Upper lobe of left lung (tissue), 6 donors: ENCODE measurements around the gene KRT78. TPM values are rescaled to one million over a fixed set of nuclear protein-coding genes. Genes with fewer than 3 reads are reported as not detected.

Experiments used
- ATAC-seq, 2 donors: fragments of 200-7000 bp; cut with Tn5 transposase; one replicate each; pipeline ENCODE4 v1.9.1; 2022; ENCODE audit warnings: mild to moderate bottlenecking in 2 of 2, moderate library complexity in 2 of 2; ENCODE audit not compliant: low FRiP score in 2 of 2
- DNase-seq, 2 donors: peaks; one replicate each; pipeline ENCODE4 v3.0.0-alpha.2; 2019 to 2020
- H3K27ac ChIP-seq, 4 donors: fragments of 200-600 bp; sonication (generic); one replicate each; pipeline ENCODE4 v1.5.1; 2016 to 2019
- H3K27me3 ChIP-seq, 4 donors: fragments of 200-600 bp; sonication (generic); one replicate each; pipeline ENCODE4 v1.5.1; 2017 to 2019
- H3K36me3 ChIP-seq, 4 donors: fragments of 200-600 bp; sonication (generic); one replicate each; pipeline ENCODE4 v1.5.1; 2016 to 2019
- H3K4me1 ChIP-seq, 4 donors: fragments of 200-600 bp; sonication (generic); one replicate each; pipeline ENCODE4 v1.5.1; 2018 to 2019
- H3K4me3 ChIP-seq, 4 donors: fragments of 200-600 bp; sonication (generic); one replicate each; pipeline ENCODE4 v1.5.1; 2017 to 2019; ENCODE audit warnings: mild to moderate bottlenecking in 2 of 4, moderate library complexity in 1 of 4
- H3K9me3 ChIP-seq, 4 donors: fragments of 200-600 bp; sonication (generic); one replicate each; pipeline ENCODE4 v1.5.1; 2018 to 2019
- CTCF ChIP-seq, 6 experiments: fragments of 450-650 bp in 4 of 6; fragments of 200-600 bp in 2 of 6; sonication (generic) in 2 of 6; IDR thresholded peaks; one replicate each; pipeline ENCODE4 v1.5.1; 2016 to 2019; ENCODE audit warnings: antibody characterized with exemption in 6 of 6
- EP300 ChIP-seq, 4 donors: sonication (generic); formaldehyde crosslinking; IDR thresholded peaks; one replicate each; pipeline ENCODE4 v1.5.1; 2017; ENCODE audit warnings: antibody characterized with exemption in 4 of 4, control low read depth in 2 of 4
- POLR2A ChIP-seq, 4 donors: fragments of 450-650 bp; IDR thresholded peaks; one replicate each; pipeline ENCODE4 v1.5.1; 2016 to 2017; ENCODE audit warnings: antibody characterized with exemption in 4 of 4, mild to moderate bottlenecking in 2 of 4
- POLR2AphosphoS5 ChIP-seq, 2 donors: sonication (generic); formaldehyde crosslinking; IDR thresholded peaks; one replicate each; pipeline ENCODE4 v1.5.1; 2017; ENCODE audit warnings: antibody characterized with exemption in 2 of 2
- WGBS, 2 donors: methylation state at CpG; one replicate each; pipeline ENCODE4 v1.1.5; 2017 to 2018; 5-methylcytosine and 5-hydroxymethylcytosine counted together
- total RNA-seq, 6 donors: library from RNA; depleted of rRNA in 4 of 6; stranded (reverse); fragments of >200 nt in 4 of 6; gene quantifications; one replicate each; pipeline versions ENCODE4 v1.1.0 to v1.2.1, GENCODE V29; 2016 to 2021
- donor health status: DM: no; HTN: no; CAD: no; lungs with moderate emphysema.
- donor health status: DM: no; HTN: yes; CAD: no; lungs with severe emphysema.

Gene KRT78
- total RNA-seq, 6 donors from 2014 or later = 0.13 to 0.30 TPM; not detected in 4

GRCh38 chr12:52817003-52817698 lies 31.6 kb downstream of the KRT78 start:
- TF ChIP-seq POLR2AphosphoS5 (IDR thresholded peaks at IDR 0.05) = no peak
- no peak for TF ChIP-seq CTCF (IDR thresholded peaks at IDR 0.05)
- TF ChIP-seq EP300 (IDR thresholded peaks at IDR 0.05) = no peak
- TF ChIP-seq POLR2A (IDR thresholded peaks at IDR 0.05) = no peak
- ATAC-seq = no peak
- WGBS, 2 donors = 85% methylated on average over 3 to 8 of the region's 8 CpGs
- Histone ChIP-seq H3K9me3 (no peaks in the 10 kb centered on the region), H3K27me3 (no peaks in the 10 kb centered on the region), H3K36me3 (no peaks in the 10 kb centered on the region), H3K4me1 (peaks cover 3 to 25% (median 20%) of the 10 kb centered on the region in 4 donors), H3K4me3 (no peak overlapping the region), H3K27ac (no peak overlapping the region)
- no peak for DNase-seq

GRCh38 chr12:52815676-52816588 lies 32.9 kb downstream of the KRT78 start:
- peaks cover 3 to 25% (median 18%) of the 10 kb centered on the region in 4 donors for H3K4me1 ChIP-seq
- H3K27ac ChIP-seq = no peak overlapping the region
- no peaks in the 10 kb centered on the region for H3K9me3 ChIP-seq
- DNase-seq (no peak), ATAC-seq (no peak)
- no peaks in the 10 kb centered on the region for H3K36me3 ChIP-seq
- no peak overlapping the region for H3K4me3 ChIP-seq
- no peaks in the 10 kb centered on the region for H3K27me3 ChIP-seq
- TF ChIP-seq CTCF (IDR thresholded peaks at IDR 0.05) (no peak), EP300 (IDR thresholded peaks at IDR 0.05) (no peak), POLR2AphosphoS5 (IDR thresholded peaks at IDR 0.05) (no peak)
- WGBS, 2 donors = 66 to 67% methylated on average over 6 to 9 of the region's 9 CpGs

- no peak for DNase-seq
- H3K9me3 ChIP-seq = no peaks in the 10 kb centered on the region
- H3K27me3 ChIP-seq = peaks cover 0 to 5% (median 0%) of the 10 kb centered on the region in 4 donors
These were observed 33.6 kb downstream of the KRT78 start for GRCh38 chr12:52815161-52815560.

GRCh38 chr12:52814710-52815155 lies 34.1 kb downstream of the KRT78 start:
- DNase-seq (no peak), ATAC-seq (peak in 1 of 2 donors; percentile 15)
- no peaks in the 10 kb centered on the region for H3K36me3 ChIP-seq
- no peak for TF ChIP-seq POLR2A (IDR thresholded peaks at IDR 0.05)
- TF ChIP-seq POLR2AphosphoS5 (IDR thresholded peaks at IDR 0.05) = no peak
- TF ChIP-seq CTCF (IDR thresholded peaks at IDR 0.05) = no peak
- 57 to 65% methylated on average over 4 of the region's 4 CpGs for WGBS, 2 donors
- H3K4me1 ChIP-seq = peaks cover 3 to 25% (median 18%) of the 10 kb centered on the region in 4 donors
- no peaks in the 10 kb centered on the region for H3K9me3 ChIP-seq
- peaks cover 0 to 5% (median 0%) of the 10 kb centered on the region in 4 donors for H3K27me3 ChIP-seq
- H3K4me3 ChIP-seq = no peak overlapping the region
- no peak overlapping the region for H3K27ac ChIP-seq

More at GRCh38 chr12:52815161-52815560, 33.6 kb downstream of the KRT78 start:
- Histone ChIP-seq H3K4me3 (no peak overlapping the region), H3K4me1 (peaks cover 3 to 25% (median 18%) of the 10 kb centered on the region in 4 donors), H3K27ac (no peak overlapping the region), H3K36me3 (no peaks in the 10 kb centered on the region)
- no peak for ATAC-seq
- TF ChIP-seq EP300 (IDR thresholded peaks at IDR 0.05) = no peak
- no peak for TF ChIP-seq POLR2AphosphoS5 (IDR thresholded peaks at IDR 0.05)
- TF ChIP-seq CTCF (IDR thresholded peaks at IDR 0.05) = no peak
- no peak for TF ChIP-seq POLR2A (IDR thresholded peaks at IDR 0.05)
- WGBS, 2 donors = 91 to 96% methylated on average over 4 of the region's 4 CpGs
